Keratinocyte (primary cell): ENCODE results near the gene LRRC4C. TPM values are rescaled to one million over a fixed set of nuclear protein-coding genes. Genes with fewer than 3 reads are reported as not detected.

Experiments used
- DNase-seq: peaks from one replicate; pipeline ENCODE4 v3.0.0-alpha.2; 2011; ENCODE audit warnings: low read depth, missing footprints, low spot score
- FAIRE-seq: peaks from 2 replicates; lab custom pipeline; 2011; peaks lifted over from hg19 to GRCh38; lab: Jason Lieb, UNC
- H2AFZ ChIP-seq: 2 replicates; pipeline ENCODE4 v1.6.0; 2012; ENCODE audit warnings: low read length, control low read depth, inconsistent platforms; ENCODE audit not compliant: control insufficient read depth
- H3K27ac ChIP-seq: 2 replicates; pipeline ENCODE4 v1.5.1; 2011; ENCODE audit warnings: low read length; ENCODE audit not compliant: control insufficient read depth, insufficient read depth
- H3K27me3 ChIP-seq: 3 replicates; pipeline ENCODE4 v1.6.0; 2011; ENCODE audit warnings: low read length; ENCODE audit not compliant: control insufficient read depth, insufficient read depth; ENCODE audit errors: extremely low read depth
- H3K36me3 ChIP-seq, 2 experiments: 2 replicates in 1 of 2; 3 replicates in 1 of 2; pipeline ENCODE4 v1.5.1; 2011; ENCODE audit warnings: low read length in 2 of 2, mild to moderate bottlenecking in 1 of 2; ENCODE audit not compliant: control insufficient read depth in 2 of 2, insufficient read depth in 2 of 2; ENCODE audit errors: extremely low read depth in 1 of 2
- H3K4me1 ChIP-seq: 3 replicates; pipeline ENCODE4 v1.5.1; 2011; ENCODE audit warnings: low read length; ENCODE audit not compliant: control insufficient read depth, insufficient read depth; ENCODE audit errors: extremely low read depth
- H3K4me2 ChIP-seq: 3 replicates; pipeline ENCODE4 v1.6.0; 2011; ENCODE audit warnings: low read depth, low read length; ENCODE audit not compliant: control insufficient read depth, insufficient read depth; ENCODE audit errors: extremely low read depth
- H3K4me3 ChIP-seq, 3 experiments: fragments of 200-600 bp in 1 of 3; sonication (generic) in 1 of 3; 2 replicates in 2 of 3; 3 replicates in 1 of 3; pipeline ENCODE4 v1.5.1; 2011 to 2016; ENCODE audit warnings: low read length in 3 of 3, mild to moderate bottlenecking in 3 of 3, control low read depth in 2 of 3, inconsistent platforms in 1 of 3, low read depth in 1 of 3, mixed read lengths in 1 of 3, mixed run types in 1 of 3, moderate library complexity in 1 of 3; ENCODE audit not compliant: control insufficient read depth in 2 of 3, insufficient read depth in 2 of 3; ENCODE audit errors: extremely low read depth in 1 of 3
- H3K79me2 ChIP-seq: 2 replicates; pipeline ENCODE4 v1.6.0; 2012; ENCODE audit warnings: low read length; ENCODE audit not compliant: control insufficient read depth, insufficient read depth
- H3K9ac ChIP-seq: 3 replicates; pipeline ENCODE4 v1.6.0; 2011; ENCODE audit warnings: low read length; ENCODE audit not compliant: control insufficient read depth, insufficient read depth; ENCODE audit errors: extremely low read depth
- H3K9me1 ChIP-seq: 3 replicates; pipeline ENCODE4 v1.6.0; 2011; ENCODE audit warnings: low read length; ENCODE audit not compliant: control insufficient read depth, insufficient read depth; ENCODE audit errors: extremely low read depth
- H3K9me3 ChIP-seq: 2 replicates; pipeline ENCODE4 v1.5.1; 2012; ENCODE audit warnings: low read depth, low read length; ENCODE audit not compliant: control insufficient read depth
- H4K20me1 ChIP-seq: 3 replicates; pipeline ENCODE4 v1.6.0; 2011; ENCODE audit warnings: low read length; ENCODE audit not compliant: control insufficient read depth, insufficient read depth; ENCODE audit errors: extremely low read depth
- CTCF ChIP-seq, 3 experiments: IDR thresholded peaks in 1 of 3; conservative IDR thresholded peaks in 1 of 3; optimal IDR thresholded peaks in 1 of 3; 2 replicates in 2 of 3; 3 replicates in 1 of 3; pipeline versions ENCODE3 to v1.5.1; 2011; ENCODE audit warnings: low read length in 3 of 3, mild to moderate bottlenecking in 3 of 3, moderate library complexity in 2 of 3, control low read depth in 1 of 3, inconsistent platforms in 1 of 3; ENCODE audit not compliant: insufficient read depth in 2 of 3; ENCODE audit errors: extremely low read depth in 1 of 3
- EZH2 ChIP-seq: IDR thresholded peaks from one replicate; pipeline ENCODE4 v1.6.1; 2012; ENCODE audit warnings: inconsistent platforms, mild to moderate bottlenecking, low read length, moderate library complexity
- dilution Hi-C: fragments of 300-500 bp; cut with MboI; formaldehyde crosslinking; loops from one replicate; pipeline ENCODE4 v1.7.0; 2020; ENCODE audit warnings: low sequenced_read_pairs; ENCODE audit not compliant: extremely low pct_ligation_motif_present
- polyA plus RNA-seq, 5 experiments: library from polyadenylated mRNA; depleted of rRNA in 3 of 5; stranded (reverse) in 3 of 5; stranded (forward) in 1 of 5; unstranded in 1 of 5; fragments of >200 nt; gene quantifications; 1 replicate in 1 of 5; 2 replicates in 3 of 5; 3 replicates in 1 of 5; pipeline versions ENCODE4 v1.2.1 to v1.2.3, GENCODE V29; 2011 to 2012; ENCODE audit warnings: missing spikeins in 2 of 5, low read depth in 1 of 5, low replicate concordance in 1 of 5

LRRC4C gene
- polyA plus RNA-seq, 1 donor (not counting 4 experiments of a cell fraction or from before 2014, with no cell fraction given), result not detected

- H3K9ac ChIP-seq, result no peak overlapping the region
- TF ChIP-seq CTCF (optimal IDR thresholded peaks at IDR 0.05 in 1 of 3, IDR thresholded peaks at IDR 0.05 in 1 of 3, conservative IDR thresholded peaks at IDR 0.05 in 1 of 3; ENCODE audit: extremely low read depth in 1 of 3, insufficient read depth in 2 of 3, low read length in 3 of 3) (no peak), EZH2 (no peak)
- no peak for DNase-seq
- no peak for FAIRE-seq
- H3K9me1 ChIP-seq, result no peaks in the 10 kb centered on the region
- no peak overlapping the region for H2AFZ ChIP-seq
- no peaks in the 10 kb centered on the region for H3K9me3 ChIP-seq
- no peaks in the 10 kb centered on the region for H3K36me3 ChIP-seq
- no peaks in the 10 kb centered on the region for H3K27me3 ChIP-seq
- no peak overlapping the region for H3K4me2 ChIP-seq
- no peaks in the 10 kb centered on the region for H3K4me1 ChIP-seq
- dilution Hi-C loops, result no loop called here
- H4K20me1 ChIP-seq, result no peaks in the 10 kb centered on the region
- H3K79me2 ChIP-seq, result no peaks in the 10 kb centered on the region
- H3K4me3 ChIP-seq, result no peak overlapping the region
- H3K27ac ChIP-seq, result no peak overlapping the region
Measured at GRCh38 chr11:40444151-40444550, 1015.3 kb downstream of the LRRC4C start.

GRCh38 chr11:40435344-40435743 lies 1024.1 kb downstream of the LRRC4C start:
- Histone ChIP-seq H3K4me1 (no peaks in the 10 kb centered on the region), H3K27me3 (no peaks in the 10 kb centered on the region), H3K9me1 (no peaks in the 10 kb centered on the region), H3K27ac (no peak overlapping the region), H3K4me3 (no peak overlapping the region), H3K36me3 (no peaks in the 10 kb centered on the region), H2AFZ (no peak overlapping the region), H3K9ac (no peak overlapping the region), H3K4me2 (no peak overlapping the region), H3K9me3 (no peaks in the 10 kb centered on the region), H4K20me1 (no peaks in the 10 kb centered on the region), H3K79me2 (no peaks in the 10 kb centered on the region)
- FAIRE-seq (no peak), DNase-seq (no peak)
- TF ChIP-seq EZH2 (no peak), CTCF (optimal IDR thresholded peaks at IDR 0.05 in 1 of 3, IDR thresholded peaks at IDR 0.05 in 1 of 3, conservative IDR thresholded peaks at IDR 0.05 in 1 of 3; ENCODE audit: extremely low read depth in 1 of 3, insufficient read depth in 2 of 3, low read length in 3 of 3) (no peak)
- dilution Hi-C loops, result no loop called here
